OCI-LY7 (cell line): ENCODE measurements around the gene ADCY3. TPM values are rescaled to one million over a fixed set of nuclear protein-coding genes. Genes with fewer than 3 reads are reported as not detected.

Source experiments
- BruUV-seq: library from RNA; stranded (reverse); fragments of 400-500 nt; replicated peaks from 2 replicates; lab custom pipeline; 2021; lab: Mats Ljungman, UMichigan
- CTCF ChIA-PET: fragments of 300-600 bp; sonication (Branson Sonifier 250); formaldehyde crosslinking; loops from one replicate; lab custom pipeline; 2022; ENCODE audit warnings: antibody characterized with exemption; ENCODE audit not compliant: unreplicated experiment; lab: Charles Lee
- POLR2A ChIA-PET: fragments of 300-600 bp; sonication (Branson Sonifier 250); formaldehyde crosslinking; loops from one replicate; lab custom pipeline; 2022; ENCODE audit warnings: antibody characterized with exemption; lab: Charles Lee
- DNase-seq: peaks from one replicate; pipeline ENCODE4 v3.0.0-alpha.2; 2015; ENCODE audit warnings: low spot score
- H2AFZ ChIP-seq: fragments of 200-600 bp; sonication (generic), shearing (Covaris generic); 2 replicates; pipeline ENCODE4 v1.6.1; 2014; ENCODE audit warnings: mild to moderate bottlenecking, antibody characterized with exemption, low read length, moderate library complexity
- H3K27ac ChIP-seq: fragments of 200-600 bp; sonication (generic); 2 replicates; pipeline ENCODE4 v1.5.1; 2014; ENCODE audit warnings: mixed run types, low read depth, mild to moderate bottlenecking, moderate library complexity, low read length, inconsistent platforms; ENCODE audit not compliant: poor library complexity, severe bottlenecking
- H3K36me3 ChIP-seq: fragments of 200-600 bp; sonication (generic); 2 replicates; pipeline ENCODE4 v1.6.1; 2014; ENCODE audit warnings: mild to moderate bottlenecking, antibody characterized with exemption, low read length, moderate library complexity, mixed read lengths; ENCODE audit not compliant: insufficient read depth
- H3K4me1 ChIP-seq: fragments of 200-600 bp; sonication (generic); 2 replicates; pipeline ENCODE4 v1.5.1; 2014; ENCODE audit warnings: mild to moderate bottlenecking, low read length; ENCODE audit not compliant: insufficient read depth, poor library complexity, severe bottlenecking
- H3K4me2 ChIP-seq: fragments of 200-600 bp; sonication (generic); 2 replicates; pipeline ENCODE4 v1.6.1; 2014; ENCODE audit warnings: mild to moderate bottlenecking, low read length
- H3K4me3 ChIP-seq: fragments of 200-600 bp; sonication (generic); 2 replicates; pipeline ENCODE4 v1.5.1; 2014; ENCODE audit warnings: mild to moderate bottlenecking, low read depth, low read length; ENCODE audit not compliant: poor library complexity, severe bottlenecking
- H3K79me2 ChIP-seq: fragments of 200-600 bp; sonication (generic); 2 replicates; pipeline ENCODE4 v1.6.1; 2016; ENCODE audit warnings: low read depth, mild to moderate bottlenecking, low read length, moderate library complexity, mixed read lengths; ENCODE audit not compliant: insufficient read depth
- H3K9me2 ChIP-seq: fragments of 200-600 bp; sonication (generic); 2 replicates; pipeline ENCODE4 v1.6.1; 2016; ENCODE audit warnings: mild to moderate bottlenecking, low read length, mixed read lengths; ENCODE audit not compliant: insufficient read depth
- H3K9me3 ChIP-seq: fragments of 200-600 bp; sonication (generic); 2 replicates; pipeline ENCODE4 v1.6.1; 2014; ENCODE audit warnings: mild to moderate bottlenecking, mixed run types, low read length, mixed read lengths
- H4K20me1 ChIP-seq: fragments of 200-600 bp; sonication (generic); 2 replicates; pipeline ENCODE4 v1.6.1; 2014; ENCODE audit warnings: mild to moderate bottlenecking, antibody characterized with exemption, low read length, moderate library complexity, mixed read lengths; ENCODE audit not compliant: insufficient read depth
- CTCF ChIP-seq: fragments of 200-600 bp; sonication (generic); conservative IDR thresholded peaks from 2 replicates; pipeline ENCODE4 v1.5.1; 2014; ENCODE audit warnings: mild to moderate bottlenecking, antibody characterized with exemption, low read length, moderate library complexity, mixed read lengths
- EZH2phosphoT487 ChIP-seq: fragments of 200-600 bp; sonication (generic); IDR thresholded peaks from 2 replicates; pipeline ENCODE4 v1.6.1; 2018; ENCODE audit warnings: low read depth, borderline replicate concordance, mild to moderate bottlenecking, mixed run types, antibody characterized with exemption, low read length, moderate library complexity, mixed read lengths
- intact Hi-C: fragments of 100-400 bp; cut with micrococcal nuclease; formaldehyde crosslinking; loops from one replicate; pipeline ENCODE4 v1.10.0; 2022; ENCODE audit not compliant: unreplicated experiment
- total RNA-seq, 2 experiments: library from RNA; depleted of rRNA in 1 of 2; stranded (reverse); fragments of >200 nt in 1 of 2; shearing (Covaris generic) in 1 of 2; gene quantifications; 2 replicates each; pipeline ENCODE4 v1.2.3, GENCODE V29; 2014 to 2022

Gene ADCY3
- total RNA-seq, 2 experiments from 2014 or later = 45.8 to 55.0 TPM

GRCh38 chr2:24957976-24958375 is 37.9 kb upstream of the ADCY3 start:
- peaks cover 16% of the 10 kb centered on the region for H3K9me3 ChIP-seq
- H3K79me2 ChIP-seq = no peaks in the 10 kb centered on the region
- H3K4me1 ChIP-seq = no peaks in the 10 kb centered on the region
- H3K36me3 ChIP-seq = peaks cover 91% of the 10 kb centered on the region
- H3K4me3 ChIP-seq = no peak overlapping the region
- no peak for TF ChIP-seq EZH2phosphoT487
- TF ChIP-seq CTCF = no peak
- no peaks in the 10 kb centered on the region for H4K20me1 ChIP-seq
- H3K27ac ChIP-seq = no peak overlapping the region
- DNase-seq = no peak
- CTCF ChIA-PET = no interaction called here
- POLR2A ChIA-PET = no interaction called here
- H3K4me2 ChIP-seq = no peak overlapping the region
- intact Hi-C loops = no loop called here
- no TSS peak for BruUV-seq
- H3K9me2 ChIP-seq = no peaks in the 10 kb centered on the region
- H2AFZ ChIP-seq = no peak overlapping the region

- Histone ChIP-seq H3K9me2 (no peaks in the 10 kb centered on the region), H2AFZ (no peak overlapping the region), H3K4me2 (no peak overlapping the region), H3K79me2 (no peaks in the 10 kb centered on the region), H3K9me3 (peaks cover 16% of the 10 kb centered on the region), H3K36me3 (peaks cover 93% of the 10 kb centered on the region), H3K4me3 (no peak overlapping the region), H3K27ac (no peak overlapping the region), H3K4me1 (no peaks in the 10 kb centered on the region), H4K20me1 (no peaks in the 10 kb centered on the region)
- POLR2A ChIA-PET = interaction anchor here (0.5 to 1.4 kb wide), 5 partner anchors 9 to 383 kb away, joined by 3 to 5 read pairs (median 3); no protein-coding TSS in a partner anchor
- CTCF ChIA-PET = interaction anchor here (0.6 to 0.7 kb wide), 2 partner anchors 12 to 100 kb away, joined by 3 to 4 read pairs; no protein-coding TSS in a partner anchor
- TF ChIP-seq CTCF = no peak
- TF ChIP-seq EZH2phosphoT487 = no peak
- intact Hi-C loops = no loop called here
- BruUV-seq = no TSS peak
- DNase-seq = no peak
Measured at GRCh38 chr2:24957221-24957620, 37.2 kb upstream of the ADCY3 start.

GRCh38 chr2:24955921-24956320 is 35.9 kb upstream of the ADCY3 start:
- CTCF ChIA-PET = no interaction called here

More at GRCh38 chr2:24955921-24956320, 35.9 kb upstream of the ADCY3 start:
- Histone ChIP-seq H3K9me3 (peaks cover 16% of the 10 kb centered on the region), H3K9me2 (no peaks in the 10 kb centered on the region), H3K4me1 (no peaks in the 10 kb centered on the region), H3K27ac (no peak overlapping the region), H3K4me3 (no peak overlapping the region), H2AFZ (no peak overlapping the region), H3K36me3 (peaks cover 96% of the 10 kb centered on the region), H4K20me1 (no peaks in the 10 kb centered on the region), H3K79me2 (no peaks in the 10 kb centered on the region), H3K4me2 (no peak overlapping the region)
- no peak for TF ChIP-seq EZH2phosphoT487
- TF ChIP-seq CTCF = no peak
- POLR2A ChIA-PET = no interaction called here
- no peak for DNase-seq
- intact Hi-C loops = no loop called here
- no TSS peak for BruUV-seq
